Measurements from ENCODE around the gene ZBED4. TPM values are rescaled to one million over a fixed set of nuclear protein-coding genes. Genes with fewer than 3 reads are reported as not detected.

Gene ZBED4
- total RNA-seq, 1 experiment from 2014 or later = 21.6 TPM

GRCh38 chr22:49825436-49825835 is 28.2 kb upstream of the ZBED4 start:
- Histone ChIP-seq H3K36me3 (ENCODE audit: control insufficient read depth in 1 of 2, insufficient read depth in 2 of 2, low read length in 2 of 2) (peaks cover 23 to 24% of the 10 kb centered on the region in 2 experiments; a peak in 3 of 4 replicates), H3K79me2 (ENCODE audit: insufficient read depth, low read length) (peaks cover 67% of the 10 kb centered on the region), H3K9me2 (ENCODE audit: insufficient read depth) (no peaks in the 10 kb centered on the region), H3K4me2 (ENCODE audit: low read length) (peak overlapping the region; percentile 99), H3K4me3 (replicated peaks in 1 of 2; ENCODE audit: low read depth in 1 of 2, low read length in 2 of 2) (peak overlapping the region; percentile 76 to 88), H3K9me3 (ENCODE audit: control insufficient read depth in 1 of 2, insufficient read depth in 1 of 2, low read depth in 1 of 2, low read length in 2 of 2) (no peaks in the 10 kb centered on the region), H2AFZ (ENCODE audit: low read depth, low read length, poor library complexity, severe bottlenecking) (no peak overlapping the region), H3K9ac (ENCODE audit: low read length) (peak overlapping the region; percentile 90), H4K20me1 (ENCODE audit: insufficient read depth) (no peaks in the 10 kb centered on the region), H3K27me3 (ENCODE audit: insufficient read depth, low read length) (no peaks in the 10 kb centered on the region), H3K27ac (ENCODE audit: low read depth, low read length) (peak overlapping the region; percentile 31), H3K4me1 (ENCODE audit: control insufficient read depth in 1 of 2, insufficient read depth in 2 of 2, low read length in 2 of 2) (peaks cover 8 to 20% of the 10 kb centered on the region in 2 experiments)
- no peak for TF ChIP-seq YY1 (IDR thresholded peaks at IDR 0.05; ENCODE audit: extremely low read depth, insufficient replicate concordance, low read depth, low read length)
- TF ChIP-seq RAD21 (IDR thresholded peaks at IDR 0.05; ENCODE audit: low read depth) = no peak
- no peak for TF ChIP-seq CBX3 (IDR thresholded peaks at IDR 0.05; ENCODE audit: low read depth)
- TF ChIP-seq EGR1 (IDR thresholded peaks at IDR 0.05; ENCODE audit: low read depth) = no peak
- no peak for TF ChIP-seq REST (IDR thresholded peaks at IDR 0.05; ENCODE audit: low read depth)
- no peak for TF ChIP-seq CEBPB (IDR thresholded peaks at IDR 0.05; ENCODE audit: low read depth)
- no peak for TF ChIP-seq TCF7L2 (IDR thresholded peaks at IDR 0.05; ENCODE audit: borderline replicate concordance, extremely low read depth, insufficient read depth, insufficient read length)
- TF ChIP-seq ZBTB33 (IDR thresholded peaks at IDR 0.05; ENCODE audit: extremely low read depth, insufficient replicate concordance, low read length) = no peak
- TF ChIP-seq JUND (IDR thresholded peaks at IDR 0.05) = no peak
- no peak for TF ChIP-seq ATF3 (IDR thresholded peaks at IDR 0.05)
- TF ChIP-seq EZH2phosphoT487 (IDR thresholded peaks at IDR 0.05; ENCODE audit: borderline replicate concordance) = no peak
- DNase-seq (ENCODE audit: low read depth, low spot score) (no peak), ATAC-seq (no peak)
- CTCF ChIA-PET = no interaction called here
- intact Hi-C loops (cut with micrococcal nuclease) = no loop called here
- RAD21 ChIA-PET (ENCODE audit: low non-redundant PET in 1 of 2, low total read pairs in 2 of 2, uncharacterized antibody in 2 of 2, unreplicated experiment in 2 of 2) = interaction anchor here in 1 of 2 experiments (0.6 kb wide), 1 partner anchor 49 kb away, joined by 3 read pairs; no protein-coding TSS in a partner anchor
- no TSS peak for BruUV-seq (replicated peaks)
- POLR2A ChIA-PET = no interaction called here
